Sciatic nerve (tissue), 2 donors: Measurements from ENCODE around the gene IGFLR1. TPM values are rescaled to one million over a fixed set of nuclear protein-coding genes. Genes with fewer than 3 reads are reported as not detected.
A peak's percentile ranks its signal among the peaks of the same experiment; 100 is the strongest.

ENCODE experiments used
- ATAC-seq: fragments of 200-7000 bp; cut with Tn5 transposase; one replicate; pipeline ENCODE4 v1.9.1; 2020; ENCODE audit warnings: mild to moderate bottlenecking, moderate library complexity
- DNase-seq: peaks from one replicate; pipeline ENCODE4 v3.0.0-alpha.2; 2020; ENCODE audit warnings: low spot score
- intact Hi-C: fragments of 100-400 bp; cut with DNase I; formaldehyde crosslinking; loops from one replicate; pipeline ENCODE4 v1.14.2; 2022
- total RNA-seq: library from RNA; stranded (reverse); fragmentation: NEBNext Ultra II Directional; extraction: Animal tissue kit (Norgen Biotek cat#: 25700); gene quantifications from one replicate; pipeline ENCODE4 v1.2.1, GENCODE V29; 2021
- donor health status: DM: no; HTN: no; CAD: no.
- donor health status: DM: no; HTN: no; CAD: no.

Gene IGFLR1
- total RNA-seq, 1 donor from 2014 or later, result 10.8 TPM

- DNase-seq, result peak; percentile 96
- intact Hi-C loops, result no loop called here
- peak; percentile 82 for ATAC-seq
These were observed 2.4 kb upstream of the IGFLR1 start for GRCh38 chr19:35744430-35745327.

GRCh38 chr19:35743640-35744429, 1.6 kb upstream of the IGFLR1 start:
- no peak for ATAC-seq
- intact Hi-C loops, result no loop called here
- no peak for DNase-seq

GRCh38 chr19:35741203-35741515, 1.1 kb downstream of the IGFLR1 start:
- intact Hi-C loops, result no loop called here
- no peak for ATAC-seq
- DNase-seq, result no peak

GRCh38 chr19:35740423-35741202, 1.6 kb downstream of the IGFLR1 start:
- ATAC-seq (peak; percentile 90), DNase-seq (peak; percentile 99)
- intact Hi-C loops, result no loop called here

- intact Hi-C loops, result no loop called here
- ATAC-seq (no peak), DNase-seq (no peak)
These were observed 2.2 kb downstream of the IGFLR1 start for GRCh38 chr19:35740108-35740422.

GRCh38 chr19:35739275-35740107, 2.8 kb downstream of the IGFLR1 start:
- ATAC-seq, result no peak
- no peak for DNase-seq
- intact Hi-C loops, result no loop called here

- intact Hi-C loops, result no loop called here
- ATAC-seq (no peak), DNase-seq (no peak)
These were observed 3.4 kb downstream of the IGFLR1 start for GRCh38 chr19:35738887-35739229.

- DNase-seq, result no peak
- ATAC-seq, result no peak
- intact Hi-C loops, result no loop called here
These were observed 4.0 kb downstream of the IGFLR1 start for GRCh38 chr19:35738021-35738886.

- intact Hi-C loops, result no loop called here
- ATAC-seq, result no peak
- no peak for DNase-seq
These were observed 5.1 kb downstream of the IGFLR1 start for GRCh38 chr19:35736913-35737886.

GRCh38 chr19:35734889-35735288, 7.4 kb downstream of the IGFLR1 start:
- ATAC-seq, result no peak
- intact Hi-C loops, result no loop called here
- DNase-seq, result no peak

- intact Hi-C loops, result no loop called here
- no peak for DNase-seq
- ATAC-seq, result no peak
These were observed 8.0 kb downstream of the IGFLR1 start for GRCh38 chr19:35734273-35734672.

GRCh38 chr19:35733180-35734125, 8.8 kb downstream of the IGFLR1 start:
- intact Hi-C loops, result no loop called here
- DNase-seq (no peak), ATAC-seq (no peak)

GRCh38 chr19:35732540-35733179, 9.6 kb downstream of the IGFLR1 start:
- intact Hi-C loops, result no loop called here
- no peak for DNase-seq
- ATAC-seq, result no peak

GRCh38 chr19:35731779-35732405, 10.4 kb downstream of the IGFLR1 start:
- no peak for ATAC-seq
- intact Hi-C loops, result no loop called here

GRCh38 chr19:35731353-35731752, 10.9 kb downstream of the IGFLR1 start:
- intact Hi-C loops, result no loop called here
- DNase-seq (no peak), ATAC-seq (no peak)

More at GRCh38 chr19:35731779-35732405, 10.4 kb downstream of the IGFLR1 start:
- no peak for DNase-seq
